Liver (tissue), 9 donors: ENCODE results near the gene TCEAL1. TPM values are rescaled to one million over a fixed set of nuclear protein-coding genes. Genes with fewer than 3 reads are reported as not detected.

Experiments
- DNase-seq: peaks from one replicate; pipeline ENCODE4 v3.0.0-alpha.2; 2017; ENCODE audit warnings: low spot score
- H3K27ac ChIP-seq, 2 donors: one replicate each; pipeline ENCODE4 v1.7.0; 2013; ENCODE audit warnings: inconsistent platforms in 2 of 2, low read length in 2 of 2, control low read depth in 1 of 2, low read depth in 1 of 2, mild to moderate bottlenecking in 1 of 2
- H3K27me3 ChIP-seq, 4 donors: one replicate each; pipeline versions ENCODE4 v1.6.1 to v1.7.0; 2013; ENCODE audit warnings: low read length in 3 of 4, inconsistent platforms in 1 of 4, mild to moderate bottlenecking in 1 of 4, moderate library complexity in 1 of 4; ENCODE audit not compliant: control insufficient read depth in 4 of 4, insufficient read depth in 4 of 4
- H3K36me3 ChIP-seq, 4 donors: one replicate each; pipeline versions ENCODE4 v1.6.1 to v1.7.0; 2013; ENCODE audit warnings: low read length in 3 of 4, mild to moderate bottlenecking in 3 of 4, low read depth in 1 of 4, moderate library complexity in 1 of 4; ENCODE audit not compliant: control insufficient read depth in 4 of 4, insufficient read depth in 3 of 4
- H3K4me1 ChIP-seq, 4 donors: one replicate each; pipeline versions ENCODE4 v1.6.1 to v1.7.0; 2013; ENCODE audit warnings: low read length in 3 of 4, mild to moderate bottlenecking in 3 of 4, moderate library complexity in 1 of 4; ENCODE audit not compliant: control insufficient read depth in 4 of 4, insufficient read depth in 4 of 4
- H3K4me3 ChIP-seq, 3 donors: one replicate each; pipeline versions ENCODE4 v1.6.1 to v1.7.0; 2013; ENCODE audit warnings: low read length in 3 of 3, control low read depth in 1 of 3, low read depth in 1 of 3, mild to moderate bottlenecking in 1 of 3
- H3K9ac ChIP-seq, 2 donors: one replicate each; pipeline ENCODE4 v1.7.0; 2013; ENCODE audit warnings: low read length in 2 of 2, mild to moderate bottlenecking in 2 of 2, moderate library complexity in 2 of 2, control low read depth in 1 of 2, low read depth in 1 of 2
- H3K9me3 ChIP-seq, 4 donors: one replicate each; pipeline versions ENCODE4 v1.6.1 to v1.7.0; 2013; ENCODE audit warnings: low read length in 3 of 4; ENCODE audit not compliant: control insufficient read depth in 4 of 4
- ATF3 ChIP-seq: IDR thresholded peaks from 2 replicates; pipeline ENCODE4 v1.6.1; 2016; ENCODE audit warnings: antibody characterized with exemption
- CTCF ChIP-seq: fragments of 150-350 bp; IDR thresholded peaks from 2 replicates; pipeline ENCODE4 v1.5.1; 2017; ENCODE audit warnings: improper control_type of control experiment, low read depth, low read length; ENCODE audit not compliant: missing input control
- EGR1 ChIP-seq, 2 donors: IDR thresholded peaks; 2 replicates each; pipeline ENCODE4 v1.6.1; 2016 to 2018; ENCODE audit warnings: antibody characterized with exemption in 2 of 2, low read depth in 2 of 2
- FOXA1 ChIP-seq: IDR thresholded peaks from 2 replicates; pipeline ENCODE4 v1.6.1; 2016; ENCODE audit warnings: antibody characterized with exemption
- FOXA2 ChIP-seq: IDR thresholded peaks from 2 replicates; pipeline ENCODE4 v1.6.1; 2016; ENCODE audit warnings: antibody characterized with exemption
- GABPA ChIP-seq, 2 donors: IDR thresholded peaks in 1 of 2; conservative IDR thresholded peaks in 1 of 2; 2 replicates each; pipeline ENCODE4 v1.6.1; 2016; ENCODE audit warnings: antibody characterized with exemption in 2 of 2, mild to moderate bottlenecking in 1 of 2, moderate library complexity in 1 of 2
- HNF4A ChIP-seq, 2 donors: conservative IDR thresholded peaks; 2 replicates each; pipeline ENCODE4 v1.6.1; 2016; ENCODE audit warnings: antibody characterized with exemption in 2 of 2, mild to moderate bottlenecking in 2 of 2
- HNF4G ChIP-seq: IDR thresholded peaks from 2 replicates; pipeline ENCODE4 v1.6.1; 2016; ENCODE audit warnings: antibody characterized with exemption
- JUND ChIP-seq, 2 donors: IDR thresholded peaks; 2 replicates each; pipeline ENCODE4 v1.6.1; 2016; ENCODE audit warnings: antibody characterized with exemption in 2 of 2
- MAX ChIP-seq: IDR thresholded peaks from 2 replicates; pipeline ENCODE4 v1.6.1; 2016; ENCODE audit warnings: antibody characterized with exemption
- NR2F2 ChIP-seq: IDR thresholded peaks from 2 replicates; pipeline ENCODE4 v1.6.1; 2016; ENCODE audit warnings: antibody characterized with exemption
- RAD21 ChIP-seq, 2 donors: IDR thresholded peaks; 2 replicates each; pipeline ENCODE4 v1.6.1; 2016; ENCODE audit warnings: antibody characterized with exemption in 2 of 2, mild to moderate bottlenecking in 2 of 2
- REST ChIP-seq: IDR thresholded peaks from 2 replicates; pipeline ENCODE4 v1.6.1; 2016; ENCODE audit warnings: antibody characterized with exemption, mild to moderate bottlenecking
- RXRA ChIP-seq, 2 donors: IDR thresholded peaks; 2 replicates each; pipeline ENCODE4 v1.6.1; 2017 to 2018; ENCODE audit warnings: antibody characterized with exemption in 2 of 2, mild to moderate bottlenecking in 1 of 2
- SP1 ChIP-seq: IDR thresholded peaks from 2 replicates; pipeline ENCODE4 v1.6.1; 2018; ENCODE audit warnings: antibody characterized with exemption, mild to moderate bottlenecking
- TAF1 ChIP-seq: conservative IDR thresholded peaks from 2 replicates; pipeline ENCODE4 v1.6.1; 2016; ENCODE audit warnings: antibody characterized with exemption, mild to moderate bottlenecking
- YY1 ChIP-seq: IDR thresholded peaks from 2 replicates; pipeline ENCODE4 v1.6.1; 2016; ENCODE audit warnings: antibody characterized with exemption, mild to moderate bottlenecking
- WGBS: extraction: QIAGEN DNeasy Blood & Tissue Kit; methylation state at CpG from one replicate; pipeline ENCODE4 v1.1.7; 2013; 5-methylcytosine and 5-hydroxymethylcytosine counted together
- polyA plus RNA-seq, 2 donors: library from polyadenylated mRNA; stranded (reverse) in 1 of 2; unstranded in 1 of 2; fragments of 200-250 nt in 1 of 2; fragments of >200 nt in 1 of 2; fragmentation: Nextera tagmentation in 1 of 2; extraction: Ambion mirVana in 1 of 2; gene quantifications; one replicate each; pipeline versions ENCODE4 v1.2.1 to v1.2.3, GENCODE V29; 2013 to 2015
- total RNA-seq, 2 donors: library from RNA; depleted of rRNA; stranded (reverse); fragments of >200 nt; gene quantifications; one replicate each; pipeline ENCODE4 v1.2.3, GENCODE V29; 2014
- TF ChIP-seq, protein P1 (sequence below): IDR thresholded peaks from 2 replicates; pipeline ENCODE4 v1.6.1; 2016; ENCODE audit warnings: antibody characterized with exemption
- donor health status: healthy.
- donor health status: healthy.
- donor health status: healthy.
- donor health status: healthy.
- donor health status: healthy.

The TCEAL1 gene
- total and polyA plus RNA-seq, 4 donors, result 5.0 to 15.8 (median 9.4) TPM

DNA sequence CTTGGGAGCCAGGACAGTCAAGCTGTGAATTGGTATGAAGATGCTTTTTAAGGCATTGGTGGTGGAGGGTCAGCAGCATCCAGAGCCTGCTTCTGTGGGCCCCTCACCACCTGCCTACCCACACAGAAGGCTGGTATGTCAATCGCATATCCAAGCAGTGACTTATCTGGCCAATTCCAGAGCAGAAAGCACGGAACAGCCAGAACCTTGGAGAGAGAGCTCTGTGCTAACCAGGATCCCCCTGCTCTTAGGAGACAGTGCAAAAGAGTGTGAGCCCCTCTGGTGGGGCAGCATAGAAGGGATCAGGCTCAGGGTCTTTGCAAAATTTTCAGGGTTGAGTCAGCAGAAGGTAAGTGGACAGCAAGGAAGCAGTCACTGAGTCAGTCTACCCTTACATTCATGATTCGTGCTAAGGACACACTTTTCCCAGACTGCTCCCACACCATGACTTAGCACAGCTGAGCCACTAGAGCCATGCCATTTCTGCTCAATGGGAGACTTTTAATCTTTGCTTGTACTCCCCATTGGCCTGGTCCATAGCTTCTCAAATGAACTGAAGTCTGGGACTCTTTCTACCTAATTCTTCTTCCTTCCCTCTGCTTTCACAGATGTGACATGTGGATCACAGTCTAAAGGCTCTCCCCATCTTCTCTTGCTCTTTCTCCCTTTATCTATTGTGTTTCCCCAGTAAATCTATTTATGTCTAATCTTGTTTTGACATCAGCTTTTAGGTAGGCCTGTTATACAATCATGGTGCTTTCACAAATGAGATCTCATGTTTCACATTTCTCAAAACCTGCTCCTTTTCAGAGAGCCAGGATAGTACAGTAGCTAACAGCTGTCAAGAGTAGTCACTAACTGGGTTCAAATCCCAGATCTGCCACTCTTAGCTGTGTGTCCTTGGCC is 37.7 kb downstream of the TCEAL1 start:
- no peaks in the 10 kb centered on the region for H3K36me3 ChIP-seq
- no peak overlapping the region for H3K4me3 ChIP-seq
- no peak overlapping the region for H3K9ac ChIP-seq
- no peak for DNase-seq
- H3K27me3 ChIP-seq, result peaks cover 0 to 2% (median 0%) of the 10 kb centered on the region in 4 donors
- WGBS, result 98% methylated on average over 3 of the region's 3 CpGs
- H3K27ac ChIP-seq, result no peak overlapping the region
- H3K9me3 ChIP-seq, result no peaks in the 10 kb centered on the region
- TF ChIP-seq GABPA (IDR thresholded peaks at IDR 0.05 in 1 of 2, conservative IDR thresholded peaks at IDR 0.05 in 1 of 2) (no peak), SP1 (no peak), JUND (IDR thresholded peaks at IDR 0.05) (no peak), ATF3 (no peak), FOXA2 (no peak)
- no peaks in the 10 kb centered on the region for H3K4me1 ChIP-seq

- TF ChIP-seq RXRA (IDR thresholded peaks at IDR 0.05) (no peak), CTCF (no peak), HNF4G (no peak), SP1 (no peak), FOXA2 (no peak), EGR1 (IDR thresholded peaks at IDR 0.05; ENCODE audit: low read depth in 2 of 2) (no peak), HNF4A (conservative IDR thresholded peaks at IDR 0.05) (no peak), ATF3 (no peak), RAD21 (IDR thresholded peaks at IDR 0.05) (no peak), TAF1 (no peak), JUND (IDR thresholded peaks at IDR 0.05) (no peak), MAX (no peak), REST (no peak), FOXA1 (no peak), YY1 (no peak), GABPA (IDR thresholded peaks at IDR 0.05 in 1 of 2, conservative IDR thresholded peaks at IDR 0.05 in 1 of 2) (no peak), NR2F2 (no peak)
- TF ChIP-seq, protein P1, sequence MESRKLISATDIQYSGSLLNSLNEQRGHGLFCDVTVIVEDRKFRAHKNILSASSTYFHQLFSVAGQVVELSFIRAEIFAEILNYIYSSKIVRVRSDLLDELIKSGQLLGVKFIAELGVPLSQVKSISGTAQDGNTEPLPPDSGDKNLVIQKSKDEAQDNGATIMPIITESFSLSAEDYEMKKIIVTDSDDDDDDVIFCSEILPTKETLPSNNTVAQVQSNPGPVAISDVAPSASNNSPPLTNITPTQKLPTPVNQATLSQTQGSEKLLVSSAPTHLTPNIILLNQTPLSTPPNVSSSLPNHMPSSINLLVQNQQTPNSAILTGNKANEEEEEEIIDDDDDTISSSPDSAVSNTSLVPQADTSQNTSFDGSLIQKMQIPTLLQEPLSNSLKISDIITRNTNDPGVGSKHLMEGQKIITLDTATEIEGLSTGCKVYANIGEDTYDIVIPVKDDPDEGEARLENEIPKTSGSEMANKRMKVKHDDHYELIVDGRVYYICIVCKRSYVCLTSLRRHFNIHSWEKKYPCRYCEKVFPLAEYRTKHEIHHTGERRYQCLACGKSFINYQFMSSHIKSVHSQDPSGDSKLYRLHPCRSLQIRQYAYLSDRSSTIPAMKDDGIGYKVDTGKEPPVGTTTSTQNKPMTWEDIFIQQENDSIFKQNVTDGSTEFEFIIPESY, result no peak
- no peaks in the 10 kb centered on the region for H3K9me3 ChIP-seq
- 89% methylated on average over 1 of the region's 1 CpG for WGBS
- H3K36me3 ChIP-seq, result no peaks in the 10 kb centered on the region
- no peak overlapping the region for H3K27ac ChIP-seq
- no peaks in the 10 kb centered on the region for H3K4me1 ChIP-seq
- no peak overlapping the region for H3K4me3 ChIP-seq
- H3K9ac ChIP-seq, result no peak overlapping the region
- H3K27me3 ChIP-seq, result no peaks in the 10 kb centered on the region
- DNase-seq, result no peak
Measured at GRCh38 chrX:103669745-103670144, 41.0 kb downstream of the TCEAL1 start.
